HepG2 (cell line): ENCODE data around the gene ARPC1B. TPM values are rescaled to one million over a fixed set of nuclear protein-coding genes. Genes with fewer than 3 reads are reported as not detected.
A peak's percentile ranks its signal among the peaks of the same experiment; 100 is the strongest.

ENCODE experiments used
- ARNT ChIP-seq: fragments of 450-650 bp; IDR thresholded peaks from 2 replicates; pipeline ENCODE4 v1.6.1; 2017
- CEBPG ChIP-seq: IDR thresholded peaks from 2 replicates; pipeline ENCODE4 v1.6.1; 2016
- ELF3 ChIP-seq: IDR thresholded peaks from 2 replicates; pipeline ENCODE4 v1.6.1; 2016; ENCODE audit warnings: missing genetic modification reagents, missing compliant biosample characterization
- HOMEZ ChIP-seq: IDR thresholded peaks from 2 replicates; pipeline ENCODE4 v1.6.1; 2016; ENCODE audit warnings: low read depth
- HOXA5 ChIP-seq: sonication (generic); formaldehyde crosslinking; IDR thresholded peaks from 2 replicates; pipeline ENCODE4 v1.4.0; 2020; ENCODE audit warnings: missing genetic modification reagents
- HOXD1 ChIP-seq: sonication (generic); formaldehyde crosslinking; IDR thresholded peaks from 2 replicates; pipeline ENCODE4 v1.5.0; 2020; ENCODE audit warnings: missing genetic modification reagents
- STAG1 ChIP-seq: sonication (generic); formaldehyde crosslinking; IDR thresholded peaks from 2 replicates; pipeline ENCODE4 v1.4.0; 2020; ENCODE audit warnings: missing genetic modification reagents
- TOPORS ChIP-seq: sonication (generic); formaldehyde crosslinking; IDR thresholded peaks from 2 replicates; pipeline ENCODE4 v1.8.0; 2023; ENCODE audit warnings: mild to moderate bottlenecking, missing genetic modification reagents
- ZFY ChIP-seq: sonication (generic); formaldehyde crosslinking; IDR thresholded peaks from 2 replicates; pipeline ENCODE4 v1.4.0; 2020; ENCODE audit warnings: missing genetic modification reagents
- ZNF136 ChIP-seq: sonication (generic); formaldehyde crosslinking; IDR thresholded peaks from 2 replicates; pipeline ENCODE4 v1.8.1; 2022; ENCODE audit warnings: low read depth, mild to moderate bottlenecking, moderate library complexity, missing genetic modification reagents
- ZNF44 ChIP-seq: sonication (generic); formaldehyde crosslinking; IDR thresholded peaks from 2 replicates; pipeline ENCODE4 v1.5.1; 2020; ENCODE audit warnings: mild to moderate bottlenecking, missing genetic modification reagents
- ZNF670 ChIP-seq: sonication (generic); formaldehyde crosslinking; IDR thresholded peaks from 2 replicates; pipeline ENCODE4 v1.8.0; 2022; ENCODE audit warnings: mild to moderate bottlenecking, missing genetic modification reagents, borderline replicate concordance
- ZNF720 ChIP-seq: sonication (generic); formaldehyde crosslinking; IDR thresholded peaks from 2 replicates; pipeline ENCODE4 v1.4.0; 2020; ENCODE audit warnings: missing genetic modification reagents
- ZNF737 ChIP-seq: sonication (generic); formaldehyde crosslinking; IDR thresholded peaks from 2 replicates; pipeline ENCODE4 v1.5.0; 2020; ENCODE audit warnings: missing genetic modification reagents, mild to moderate bottlenecking, borderline replicate concordance
- ZSCAN20 ChIP-seq: sonication (generic); formaldehyde crosslinking; IDR thresholded peaks from 2 replicates; pipeline ENCODE4 v1.4.0; 2020; ENCODE audit warnings: missing genetic modification reagents, mild to moderate bottlenecking, borderline replicate concordance
- polyA plus RNA-seq, 8 experiments: library from polyadenylated mRNA; depleted of rRNA in 3 of 8; stranded (reverse) in 7 of 8; unstranded in 1 of 8; fragments of >200 nt; fragmentation: Illumina TruSeq in 4 of 8; extraction: Trizol in 4 of 8; gene quantifications; 2 replicates each; pipeline versions ENCODE4 v1.2.1 to v1.2.3, GENCODE V29; 2011 to 2016; ENCODE audit warnings: low read depth in 4 of 8, missing spikeins in 1 of 8, mixed read lengths in 1 of 8; ENCODE audit not compliant: insufficient read depth in 1 of 8
- total RNA-seq, 5 experiments: library from RNA; depleted of rRNA; stranded (reverse); fragments of >200 nt; fragmentation: Illumina TruSeq; extraction: Trizol; gene quantifications; 2 replicates each; pipeline ENCODE4 v1.2.3, GENCODE V29; 2016; ENCODE audit warnings: low read depth in 1 of 5
- TF ChIP-seq, protein P1 (sequence below): sonication (generic); formaldehyde crosslinking; IDR thresholded peaks from 2 replicates; pipeline ENCODE4 v1.9.0; 2021; ENCODE audit warnings: missing genetic modification reagents, borderline replicate concordance
- TF ChIP-seq, protein P2 (sequence below): fragments of 450-650 bp; IDR thresholded peaks from 2 replicates; pipeline ENCODE4 v1.6.1; 2017; ENCODE audit warnings: mild to moderate bottlenecking
- TF ChIP-seq, protein P3 (sequence below): sonication (generic); formaldehyde crosslinking; IDR thresholded peaks from 2 replicates; pipeline ENCODE4 v1.4.0; 2020; ENCODE audit warnings: mild to moderate bottlenecking, missing genetic modification reagents, borderline replicate concordance

Gene ARPC1B
- total and polyA plus RNA-seq, 2 of the 13 experiments (the other 11 are each of a cell fraction or from before 2014, with no cell fraction given): 72.9 to 89.1 TPM

DNA sequence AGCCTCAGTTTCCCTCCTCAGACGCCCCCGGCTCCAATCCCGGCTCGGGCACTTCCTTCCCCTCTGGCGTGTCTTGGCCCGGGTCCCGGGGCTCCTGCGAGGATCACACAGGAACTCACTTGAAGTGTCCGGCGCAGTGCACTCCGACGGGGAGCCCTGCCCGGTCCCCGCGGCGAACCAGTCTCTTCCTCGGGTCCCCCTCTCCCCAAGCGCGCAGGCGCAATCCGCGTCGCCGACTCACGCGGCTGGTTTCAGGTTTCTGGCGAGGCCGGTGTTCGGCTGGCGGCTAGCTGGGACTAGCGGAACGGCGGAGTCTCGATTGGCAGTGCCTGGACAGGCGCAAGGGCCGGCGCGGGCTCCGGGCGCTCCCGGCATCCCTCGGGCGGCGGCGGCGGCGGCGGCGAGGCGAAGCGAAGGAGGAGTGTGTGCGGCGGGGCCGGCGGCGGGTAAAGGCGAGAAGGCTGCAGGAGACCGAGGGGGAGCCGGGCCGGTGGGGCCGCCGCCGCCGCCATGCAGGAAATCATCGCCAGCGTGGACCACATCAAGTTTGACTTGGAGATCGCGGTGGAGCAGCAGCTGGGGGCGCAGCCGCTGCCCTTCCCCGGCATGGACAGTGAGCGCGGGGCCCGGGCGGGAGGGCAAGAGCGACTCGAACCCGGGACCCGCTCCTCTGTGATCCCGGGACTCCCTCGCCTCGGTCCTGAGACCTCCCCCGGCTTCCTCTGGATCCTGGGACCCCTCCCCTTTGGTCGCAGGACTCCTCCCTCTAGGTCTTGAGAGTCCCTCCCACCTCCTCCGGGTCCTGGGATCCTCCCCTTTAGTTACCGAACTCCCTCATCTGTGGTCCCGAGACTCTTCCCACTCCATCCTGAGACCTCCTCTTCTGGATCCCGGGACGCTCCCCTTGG is 64.3 kb downstream of the ARPC1B start, which contains the start of the genes CPSF4 and PTCD1 (continued):
- TF ChIP-seq, protein P1, sequence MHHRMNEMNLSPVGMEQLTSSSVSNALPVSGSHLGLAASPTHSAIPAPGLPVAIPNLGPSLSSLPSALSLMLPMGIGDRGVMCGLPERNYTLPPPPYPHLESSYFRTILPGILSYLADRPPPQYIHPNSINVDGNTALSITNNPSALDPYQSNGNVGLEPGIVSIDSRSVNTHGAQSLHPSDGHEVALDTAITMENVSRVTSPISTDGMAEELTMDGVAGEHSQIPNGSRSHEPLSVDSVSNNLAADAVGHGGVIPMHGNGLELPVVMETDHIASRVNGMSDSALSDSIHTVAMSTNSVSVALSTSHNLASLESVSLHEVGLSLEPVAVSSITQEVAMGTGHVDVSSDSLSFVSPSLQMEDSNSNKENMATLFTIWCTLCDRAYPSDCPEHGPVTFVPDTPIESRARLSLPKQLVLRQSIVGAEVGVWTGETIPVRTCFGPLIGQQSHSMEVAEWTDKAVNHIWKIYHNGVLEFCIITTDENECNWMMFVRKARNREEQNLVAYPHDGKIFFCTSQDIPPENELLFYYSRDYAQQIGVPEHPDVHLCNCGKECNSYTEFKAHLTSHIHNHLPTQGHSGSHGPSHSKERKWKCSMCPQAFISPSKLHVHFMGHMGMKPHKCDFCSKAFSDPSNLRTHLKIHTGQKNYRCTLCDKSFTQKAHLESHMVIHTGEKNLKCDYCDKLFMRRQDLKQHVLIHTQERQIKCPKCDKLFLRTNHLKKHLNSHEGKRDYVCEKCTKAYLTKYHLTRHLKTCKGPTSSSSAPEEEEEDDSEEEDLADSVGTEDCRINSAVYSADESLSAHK (CRISPR knock-in tag): no peak
- TF ChIP-seq STAG1 (no peak; the same call in 1 of the 2 replicates), ZFY (peak; percentile 79), ELF3 (CRISPR knock-in tag) (peak; percentile 81), ZNF720 (no peak), ZSCAN20 (CRISPR knock-in tag) (peak; percentile 27; the same call in 1 of the 2 replicates), ZNF136 (CRISPR knock-in tag) (0 out of 2 replicates have a peak, but pooled peaks have one; percentile 27), ZNF737 (CRISPR knock-in tag) (no peak), HOXA5 (CRISPR knock-in tag) (peak; percentile 75; the same call in 1 of the 2 replicates), ZNF44 (CRISPR knock-in tag) (no peak), HOMEZ (CRISPR knock-in tag) (0 out of 2 replicates have a peak, but pooled peaks have one; percentile 29), ARNT (no peak), ZNF670 (no peak; the same call in 1 of the 2 replicates), CEBPG (CRISPR knock-in tag) (peak; percentile 47), HOXD1 (no peak), TOPORS (CRISPR knock-in tag) (peak; percentile 87)
- TF ChIP-seq, protein P2, sequence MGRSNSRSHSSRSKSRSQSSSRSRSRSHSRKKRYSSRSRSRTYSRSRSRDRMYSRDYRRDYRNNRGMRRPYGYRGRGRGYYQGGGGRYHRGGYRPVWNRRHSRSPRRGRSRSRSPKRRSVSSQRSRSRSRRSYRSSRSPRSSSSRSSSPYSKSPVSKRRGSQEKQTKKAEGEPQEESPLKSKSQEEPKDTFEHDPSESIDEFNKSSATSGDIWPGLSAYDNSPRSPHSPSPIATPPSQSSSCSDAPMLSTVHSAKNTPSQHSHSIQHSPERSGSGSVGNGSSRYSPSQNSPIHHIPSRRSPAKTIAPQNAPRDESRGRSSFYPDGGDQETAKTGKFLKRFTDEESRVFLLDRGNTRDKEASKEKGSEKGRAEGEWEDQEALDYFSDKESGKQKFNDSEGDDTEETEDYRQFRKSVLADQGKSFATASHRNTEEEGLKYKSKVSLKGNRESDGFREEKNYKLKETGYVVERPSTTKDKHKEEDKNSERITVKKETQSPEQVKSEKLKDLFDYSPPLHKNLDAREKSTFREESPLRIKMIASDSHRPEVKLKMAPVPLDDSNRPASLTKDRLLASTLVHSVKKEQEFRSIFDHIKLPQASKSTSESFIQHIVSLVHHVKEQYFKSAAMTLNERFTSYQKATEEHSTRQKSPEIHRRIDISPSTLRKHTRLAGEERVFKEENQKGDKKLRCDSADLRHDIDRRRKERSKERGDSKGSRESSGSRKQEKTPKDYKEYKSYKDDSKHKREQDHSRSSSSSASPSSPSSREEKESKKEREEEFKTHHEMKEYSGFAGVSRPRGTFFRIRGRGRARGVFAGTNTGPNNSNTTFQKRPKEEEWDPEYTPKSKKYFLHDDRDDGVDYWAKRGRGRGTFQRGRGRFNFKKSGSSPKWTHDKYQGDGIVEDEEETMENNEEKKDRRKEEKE: no peak
- TF ChIP-seq, protein P3, sequence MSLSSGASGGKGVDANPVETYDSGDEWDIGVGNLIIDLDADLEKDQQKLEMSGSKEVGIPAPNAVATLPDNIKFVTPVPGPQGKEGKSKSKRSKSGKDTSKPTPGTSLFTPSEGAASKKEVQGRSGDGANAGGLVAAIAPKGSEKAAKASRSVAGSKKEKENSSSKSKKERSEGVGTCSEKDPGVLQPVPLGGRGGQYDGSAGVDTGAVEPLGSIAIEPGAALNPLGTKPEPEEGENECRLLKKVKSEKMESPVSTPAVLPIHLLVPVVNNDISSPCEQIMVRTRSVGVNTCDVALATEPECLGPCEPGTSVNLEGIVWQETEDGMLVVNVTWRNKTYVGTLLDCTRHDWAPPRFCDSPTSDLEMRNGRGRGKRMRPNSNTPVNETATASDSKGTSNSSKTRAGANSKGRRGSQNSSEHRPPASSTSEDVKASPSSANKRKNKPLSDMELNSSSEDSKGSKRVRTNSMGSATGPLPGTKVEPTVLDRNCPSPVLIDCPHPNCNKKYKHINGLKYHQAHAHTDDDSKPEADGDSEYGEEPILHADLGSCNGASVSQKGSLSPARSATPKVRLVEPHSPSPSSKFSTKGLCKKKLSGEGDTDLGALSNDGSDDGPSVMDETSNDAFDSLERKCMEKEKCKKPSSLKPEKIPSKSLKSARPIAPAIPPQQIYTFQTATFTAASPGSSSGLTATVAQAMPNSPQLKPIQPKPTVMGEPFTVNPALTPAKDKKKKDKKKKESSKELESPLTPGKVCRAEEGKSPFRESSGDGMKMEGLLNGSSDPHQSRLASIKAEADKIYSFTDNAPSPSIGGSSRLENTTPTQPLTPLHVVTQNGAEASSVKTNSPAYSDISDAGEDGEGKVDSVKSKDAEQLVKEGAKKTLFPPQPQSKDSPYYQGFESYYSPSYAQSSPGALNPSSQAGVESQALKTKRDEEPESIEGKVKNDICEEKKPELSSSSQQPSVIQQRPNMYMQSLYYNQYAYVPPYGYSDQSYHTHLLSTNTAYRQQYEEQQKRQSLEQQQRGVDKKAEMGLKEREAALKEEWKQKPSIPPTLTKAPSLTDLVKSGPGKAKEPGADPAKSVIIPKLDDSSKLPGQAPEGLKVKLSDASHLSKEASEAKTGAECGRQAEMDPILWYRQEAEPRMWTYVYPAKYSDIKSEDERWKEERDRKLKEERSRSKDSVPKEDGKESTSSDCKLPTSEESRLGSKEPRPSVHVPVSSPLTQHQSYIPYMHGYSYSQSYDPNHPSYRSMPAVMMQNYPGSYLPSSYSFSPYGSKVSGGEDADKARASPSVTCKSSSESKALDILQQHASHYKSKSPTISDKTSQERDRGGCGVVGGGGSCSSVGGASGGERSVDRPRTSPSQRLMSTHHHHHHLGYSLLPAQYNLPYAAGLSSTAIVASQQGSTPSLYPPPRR (CRISPR knock-in tag): 0 out of 2 replicates have a peak, but pooled peaks have one; percentile 47
